Esophagus muscularis mucosa (tissue), 4 donors: ENCODE data around the gene C13orf42.

Experiments
- CTCF ChIP-seq, 3 experiments: fragments of 200-600 bp in 2 of 3; fragments of 450-650 bp in 1 of 3; sonication (generic) in 2 of 3; IDR thresholded peaks; one replicate each; pipeline ENCODE4 v1.5.1; 2017 to 2019; ENCODE audit warnings: antibody characterized with exemption in 3 of 3, mild to moderate bottlenecking in 2 of 3, moderate library complexity in 1 of 3
- EP300 ChIP-seq: sonication (generic); formaldehyde crosslinking; IDR thresholded peaks from one replicate; pipeline ENCODE4 v1.6.1; 2017; ENCODE audit warnings: antibody characterized with exemption
- POLR2A ChIP-seq: fragments of 450-650 bp; IDR thresholded peaks from one replicate; pipeline ENCODE4 v1.6.1; 2017; ENCODE audit warnings: antibody characterized with exemption, moderate library complexity, mild to moderate bottlenecking, low read depth
- POLR2AphosphoS5 ChIP-seq, 2 donors: sonication (generic); formaldehyde crosslinking; IDR thresholded peaks; one replicate each; pipeline ENCODE4 v1.6.1; 2017; ENCODE audit warnings: antibody characterized with exemption in 2 of 2

GRCh38 chr13:51091839-51092238, 19.2 kb downstream of the C13orf42 start:
- no peak for TF ChIP-seq POLR2A
- TF ChIP-seq CTCF (IDR thresholded peaks at IDR 0.05): no peak
- no peak for TF ChIP-seq EP300
- no peak for TF ChIP-seq POLR2AphosphoS5 (IDR thresholded peaks at IDR 0.05)
